Adrenal gland (tissue), 12 donors: ENCODE measurements around the gene SMIM5. TPM values are rescaled to one million over a fixed set of nuclear protein-coding genes. Genes with fewer than 3 reads are reported as not detected.

Experiments used
- DNase-seq, 7 donors: peaks; one replicate each; pipeline ENCODE4 v3.0.0-alpha.2; 2019 to 2020
- H3K27ac ChIP-seq, 5 donors: fragments of 200-600 bp; sonication (generic) in 4 of 5; 1 replicate in 3 of 5; 2 replicates in 2 of 5; pipeline versions ENCODE4 v1.5.1 to v1.8.0; 2016 to 2020; ENCODE audit warnings: mild to moderate bottlenecking in 1 of 5
- H3K27me3 ChIP-seq: fragments of 200-600 bp; 2 replicates; pipeline ENCODE4 v1.8.0; 2021
- H3K36me3 ChIP-seq, 2 donors: fragments of 200-600 bp; replicated peaks in 1 of 2; 1 replicate in 1 of 2; 2 replicates in 1 of 2; pipeline versions ENCODE4 v1.5.1 to v1.8.0; 2018 to 2022
- H3K4me1 ChIP-seq, 2 donors: fragments of 200-600 bp; replicated peaks in 1 of 2; 1 replicate in 1 of 2; 2 replicates in 1 of 2; pipeline versions ENCODE4 v1.5.1 to v1.8.0; 2018 to 2021
- H3K4me3 ChIP-seq, 4 donors: fragments of 200-600 bp; sonication (generic) in 3 of 4; one replicate each; pipeline ENCODE4 v1.5.1; 2016 to 2018
- H3K9me3 ChIP-seq, 3 donors: fragments of 200-600 bp; sonication (generic) in 1 of 3; replicated peaks in 1 of 3; 1 replicate in 2 of 3; 2 replicates in 1 of 3; pipeline versions ENCODE4 v1.5.1 to v1.8.0; 2016 to 2021
- CTCF ChIP-seq, 6 experiments: fragments of 450-650 bp in 4 of 6; fragments of 200-600 bp in 2 of 6; sonication (generic) in 1 of 6; IDR thresholded peaks; 1 replicate in 5 of 6; 2 replicates in 1 of 6; pipeline versions ENCODE4 v1.5.1 to v1.8.0; 2016 to 2021; ENCODE audit warnings: antibody characterized with exemption in 6 of 6, mild to moderate bottlenecking in 2 of 6, moderate library complexity in 1 of 6
- POLR2A ChIP-seq, 2 donors: fragments of 450-650 bp; IDR thresholded peaks; one replicate each; pipeline ENCODE4 v1.6.1; 2017; ENCODE audit warnings: antibody characterized with exemption in 2 of 2, mild to moderate bottlenecking in 2 of 2, moderate library complexity in 1 of 2
- WGBS, 4 donors: extraction: QIAGEN DNeasy Blood & Tissue Kit in 2 of 4; methylation state at CpG; one replicate each; pipeline versions ENCODE4 v1.1.5 to v1.1.7; 2013 to 2017; 5-methylcytosine and 5-hydroxymethylcytosine counted together
- intact Hi-C, 2 donors: fragments of 100-400 bp; cut with DNase I; formaldehyde crosslinking; loops; one replicate each; pipeline versions ENCODE4 v1.14.1 to v1.15.0; 2022 to 2023
- polyA plus RNA-seq, 3 donors: library from polyadenylated mRNA; stranded (reverse); fragments of 200-250 nt in 2 of 3; fragments of 350-450 nt in 1 of 3; fragmentation: Illumina TruSeq in 1 of 3; extraction: RNeasy Lipid Tissue Mini Kit (QIAGEN cat#74804) in 1 of 3; gene quantifications; one replicate each; pipeline ENCODE4 v1.2.3, GENCODE V29; 2013 to 2014
- total RNA-seq, 9 donors: library from RNA; depleted of rRNA in 4 of 9; stranded (reverse); fragments of >200 nt in 4 of 9; fragments of 120-200 nt in 1 of 9; fragmentation: NEBNext Ultra II Directional in 1 of 9; extraction: Animal tissue kit (Norgen Biotek cat#: 25700) in 1 of 9; gene quantifications; one replicate each; pipeline versions ENCODE4 v1.1.0 to v1.2.4, GENCODE V29; 2013 to 2023
- donor health status: healthy with polysubstance abuse.
- donor health status: Bipolar disorder and iron deficiency.
- donor health status: DM: yes; HTN: yes; CAD: no.
- donor health status: DM: no; HTN: no; CAD: no.
- donor health status: DM: no; HTN: no; CAD: no.
- donor health status: DM: yes; HTN: yes; CAD: no.

Gene SMIM5
- total and polyA plus RNA-seq, 12 donors: 0.13 to 2.6 (median 0.77) TPM; not detected in 4

- H3K36me3 ChIP-seq: peaks cover 0 to 39% of the 10 kb centered on the region in 2 donors
- intact Hi-C loops: no loop called here
- H3K9me3 ChIP-seq: no peaks in the 10 kb centered on the region
- TF ChIP-seq POLR2A (IDR thresholded peaks at IDR 0.05): no peak
- no peak for TF ChIP-seq CTCF (IDR thresholded peaks at IDR 0.05)
- no peaks in the 10 kb centered on the region for H3K27me3 ChIP-seq
- WGBS, 4 donors: 80 to 91% (median 88%) methylated on average over 10 of the region's 10 CpGs
- H3K27ac ChIP-seq: no peak overlapping the region
- no peak for DNase-seq
- peaks cover 18 to 22% of the 10 kb centered on the region in 2 donors for H3K4me1 ChIP-seq
- H3K4me3 ChIP-seq: peak overlapping the region in 1 of 4 donors; percentile 96
These were observed 32.7 kb downstream of the SMIM5 start for GRCh38 chr17:75665981-75666380.

- H3K36me3 ChIP-seq: peaks cover 0 to 39% of the 10 kb centered on the region in 2 donors
These were observed 33.9 kb downstream of the SMIM5 start, which contains the start of the genes RECQL5 and SAP30BP for GRCh38 chr17:75666959-75667790. Gene RECQL5, minus strand, starts transcription at chr17:75667154. Its CDS starts 597 bp downstream, at chr17:75666557. Gene SAP30BP, plus strand, starts transcription at chr17:75667338. Its CDS starts 35 bp downstream, at chr17:75667373.

GRCh38 chr17:75667825-75668224 lies 34.6 kb downstream of the SMIM5 start:
- peaks cover 0 to 40% of the 10 kb centered on the region in 2 donors for H3K36me3 ChIP-seq
- 5 to 11% (median 7%) methylated on average over 4 of the region's 4 CpGs for WGBS, 4 donors

More at GRCh38 chr17:75666959-75667790, 33.9 kb downstream of the SMIM5 start, which contains the start of the genes RECQL5 and SAP30BP:
- Histone ChIP-seq H3K27me3 (no peaks in the 10 kb centered on the region), H3K4me3 (peak within 1 kb of the TSS; percentile 5 to 96 (median 69)), H3K27ac (peak within 1 kb of the TSS in 4 of 5 donors; percentile 37 to 97 (median 67)), H3K9me3 (no peaks in the 10 kb centered on the region), H3K4me1 (peaks cover 18 to 22% of the 10 kb centered on the region in 2 donors)
- intact Hi-C loops: no loop called here
- DNase-seq: peak; percentile 98 to 99 (median 99)
- WGBS, 4 donors: 0% methylated on average over 46 to 55 of the region's 55 CpGs
- TF ChIP-seq POLR2A (IDR thresholded peaks at IDR 0.05): peak; percentile 39 to 64
- TF ChIP-seq CTCF (IDR thresholded peaks at IDR 0.05): no peak

More at GRCh38 chr17:75667825-75668224, 34.6 kb downstream of the SMIM5 start:
- Histone ChIP-seq H3K4me3 (peak overlapping the region; percentile 5 to 96 (median 60)), H3K4me1 (peaks cover 18 to 22% of the 10 kb centered on the region in 2 donors), H3K27ac (peak overlapping the region in 3 of 5 donors; percentile 37 to 97 (median 58)), H3K27me3 (no peaks in the 10 kb centered on the region), H3K9me3 (no peaks in the 10 kb centered on the region)
- TF ChIP-seq CTCF (IDR thresholded peaks at IDR 0.05) (no peak), POLR2A (IDR thresholded peaks at IDR 0.05) (no peak)
- intact Hi-C loops: no loop called here
- no peak for DNase-seq
